ENCODE data around the gene CALML3.
"Not testable (repeated sequence)": the region's sequence is repeated elsewhere in the genome, so short reads cannot be mapped to it uniquely, and the experiment has no call there.

The CALML3 gene

DNA sequence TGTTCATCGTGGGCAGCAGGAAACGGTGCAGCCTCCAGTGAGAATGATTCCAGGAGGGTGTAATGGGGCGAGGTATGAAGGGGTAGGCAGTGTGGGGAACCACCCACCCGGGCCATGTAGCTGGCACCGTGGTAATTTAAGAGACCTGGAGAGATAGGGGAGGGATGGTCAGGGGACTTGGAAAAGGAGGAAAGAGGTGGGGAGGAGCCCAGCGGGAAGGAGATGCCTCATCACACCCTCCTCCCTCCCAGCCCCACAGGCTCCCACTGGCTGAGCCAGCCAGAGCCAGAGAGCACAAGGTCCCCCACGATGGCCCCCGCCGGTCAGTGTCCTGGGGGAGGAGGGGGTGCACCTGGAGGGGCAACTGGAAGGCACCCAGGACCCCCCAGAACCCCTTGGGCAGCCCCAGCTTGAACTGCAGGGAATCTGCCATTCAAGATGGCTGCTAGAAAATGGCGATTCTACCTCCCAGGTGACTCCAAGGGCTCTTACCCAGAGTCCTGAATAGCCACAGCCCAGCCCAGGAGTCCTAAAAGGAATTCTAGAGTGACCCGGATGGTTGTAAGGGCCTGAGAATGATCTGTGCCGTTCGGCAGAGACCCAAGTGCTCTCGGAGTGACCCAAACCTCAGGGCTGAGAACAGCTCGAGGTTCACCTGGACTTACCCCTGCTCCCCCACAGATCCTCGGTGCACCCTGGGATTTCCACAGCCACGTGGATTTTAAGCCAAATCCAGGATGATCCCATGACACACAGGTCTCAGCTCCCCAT is 28.8 kb downstream of the CALML3 start:
- no peak for DNase-seq (ENCODE audit: low read depth)

DNA sequence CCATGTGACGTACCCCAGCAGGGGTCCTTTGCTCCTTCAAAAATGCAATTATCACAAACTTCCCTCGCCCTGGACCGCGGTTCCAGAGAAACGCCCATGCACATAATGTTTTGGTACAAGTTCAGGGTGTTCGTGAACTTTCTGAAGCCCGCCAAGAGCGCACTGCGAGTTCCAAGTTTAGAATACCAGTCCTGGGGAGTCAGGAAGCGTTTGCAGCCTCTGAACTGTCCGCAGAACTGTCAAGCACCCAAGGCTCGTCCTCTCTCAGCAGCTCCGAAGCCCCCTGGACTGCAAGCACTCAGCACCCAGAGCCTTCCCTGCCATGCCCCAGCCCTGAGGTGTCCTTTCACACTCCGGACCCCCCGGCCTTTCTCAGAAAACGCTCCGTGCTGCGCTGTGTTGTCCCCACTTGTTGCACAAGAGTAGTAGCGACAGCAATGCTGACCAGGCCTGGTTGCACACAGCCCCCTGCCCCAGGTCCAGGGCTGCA is 30.3 kb downstream of the CALML3 start:
- DNase-seq (ENCODE audit: low read depth): no peak

DNA sequence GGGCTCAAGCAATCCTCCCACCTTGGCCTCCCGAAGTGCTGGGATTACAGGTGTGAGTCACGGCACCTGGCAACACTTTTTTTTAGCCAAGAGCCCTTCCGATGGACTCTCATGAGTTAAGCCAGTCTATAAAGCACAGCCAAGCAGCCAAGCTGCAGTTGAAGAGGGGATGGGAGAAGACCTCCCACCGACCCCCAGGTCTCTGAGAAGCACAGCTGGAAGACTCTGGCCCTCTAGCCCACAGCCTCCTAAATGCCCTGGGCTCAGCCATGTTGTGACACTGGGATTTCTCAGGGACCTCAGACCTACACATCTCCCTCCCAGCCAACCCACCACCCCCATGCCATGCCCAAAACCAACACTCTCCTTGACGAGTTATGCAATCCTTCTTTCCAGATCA is 31.1 kb downstream of the CALML3 start:
- DNase-seq (ENCODE audit: low read depth): no peak

DNA sequence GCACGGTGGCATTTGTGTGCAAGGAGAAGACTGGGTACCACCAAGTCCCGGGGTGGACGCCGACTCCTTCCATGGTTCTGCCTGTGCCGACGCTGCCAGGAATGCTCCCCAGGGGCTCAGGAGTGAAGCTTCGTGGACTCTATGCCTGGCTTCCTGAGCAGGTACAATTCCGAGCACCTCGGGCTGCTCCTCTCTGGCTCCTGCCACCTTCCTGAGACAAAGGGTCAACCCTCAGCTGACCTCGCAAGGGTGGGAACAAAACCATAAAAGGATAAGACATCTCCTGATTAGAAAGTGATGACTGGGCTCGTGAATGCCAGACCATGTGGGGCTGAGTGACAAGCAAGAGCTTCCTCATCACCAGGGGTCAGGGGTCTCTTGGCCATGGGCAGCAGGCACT is 31.8 kb downstream of the CALML3 start:
- DNase-seq (ENCODE audit: low read depth): no peak

DNA sequence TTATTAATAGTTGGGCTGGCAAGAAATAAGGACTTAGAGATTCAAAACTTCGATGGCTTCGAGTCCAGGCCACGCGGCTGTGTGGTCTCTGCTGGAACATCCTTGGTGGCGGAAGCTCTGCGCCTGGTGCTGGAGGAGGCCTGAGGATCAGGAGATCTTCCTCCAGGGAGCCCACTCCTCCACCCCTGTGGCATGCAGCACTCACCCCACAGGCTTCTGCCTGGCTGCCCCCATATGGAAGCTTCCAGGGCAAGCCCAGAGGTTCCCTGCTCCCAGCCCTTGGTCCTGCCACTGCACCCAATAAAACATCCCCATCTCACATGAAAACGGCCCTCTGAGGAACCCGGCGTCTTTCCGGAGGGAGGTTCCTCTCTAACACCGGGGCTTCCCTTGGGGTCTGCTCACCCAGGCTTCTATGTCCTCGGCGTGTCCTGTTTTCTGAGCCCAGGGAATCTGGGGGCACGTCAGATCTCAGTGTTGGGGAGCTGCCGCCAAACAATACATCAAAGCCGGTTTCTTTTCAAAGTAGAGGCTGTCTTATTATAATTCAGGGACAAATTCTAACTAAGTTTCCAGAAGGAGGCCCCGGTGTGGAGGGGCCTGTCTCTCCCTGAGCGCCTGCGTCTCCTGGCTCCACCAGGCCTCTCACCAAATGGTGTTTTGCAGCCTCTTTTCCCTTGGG is 32.4 kb downstream of the CALML3 start:
- DNase-seq (ENCODE audit: low read depth): no peak

DNA sequence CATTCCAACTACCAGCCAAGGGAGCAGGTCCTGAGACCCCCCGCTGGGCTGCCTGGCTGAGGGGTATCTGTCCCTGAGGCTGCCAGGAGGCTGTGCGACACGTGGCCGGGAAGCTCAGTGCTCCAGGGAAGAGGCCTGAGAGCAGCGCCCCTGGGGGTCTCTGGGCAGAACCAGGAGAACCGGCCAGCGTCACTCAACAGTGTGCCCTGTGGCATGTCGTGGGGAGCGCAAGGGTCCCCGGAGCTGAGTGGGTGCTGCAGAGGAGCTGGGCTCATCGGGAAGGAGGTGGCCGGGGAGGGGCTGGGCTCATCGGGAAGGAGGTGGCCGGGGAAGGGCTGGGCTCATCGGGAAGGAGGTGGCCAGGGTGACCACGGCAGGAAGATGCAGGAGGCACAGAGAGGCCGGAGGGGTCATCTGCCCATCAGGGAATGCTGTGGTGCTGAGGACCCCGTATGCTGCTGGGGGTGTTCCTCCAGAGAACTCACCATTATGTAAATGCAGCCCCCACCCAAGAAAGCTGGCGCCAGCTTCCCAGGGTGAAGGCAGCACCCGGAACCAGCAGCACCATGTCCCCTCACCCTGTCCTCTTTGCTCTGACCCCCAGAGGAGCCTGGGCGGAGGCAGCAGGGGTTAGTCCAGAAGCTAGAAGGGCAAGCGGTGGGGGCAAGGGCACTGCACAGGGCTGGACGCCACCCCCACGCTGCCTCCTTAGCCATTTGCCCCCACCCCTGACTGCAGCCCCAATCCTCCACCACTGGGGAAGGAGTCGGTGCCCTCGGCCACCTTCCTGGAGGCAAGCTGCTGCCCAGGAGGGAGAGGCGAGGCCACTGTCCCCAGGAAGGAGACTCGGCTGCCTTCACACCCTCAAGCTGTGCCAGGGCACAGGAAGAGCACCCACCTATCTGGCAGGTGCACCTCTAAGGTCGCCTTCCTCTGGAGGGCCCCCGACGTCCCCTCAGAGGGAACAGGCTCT is 33.3 kb downstream of the CALML3 start:
- no peak for DNase-seq (ENCODE audit: low read depth)

DNA sequence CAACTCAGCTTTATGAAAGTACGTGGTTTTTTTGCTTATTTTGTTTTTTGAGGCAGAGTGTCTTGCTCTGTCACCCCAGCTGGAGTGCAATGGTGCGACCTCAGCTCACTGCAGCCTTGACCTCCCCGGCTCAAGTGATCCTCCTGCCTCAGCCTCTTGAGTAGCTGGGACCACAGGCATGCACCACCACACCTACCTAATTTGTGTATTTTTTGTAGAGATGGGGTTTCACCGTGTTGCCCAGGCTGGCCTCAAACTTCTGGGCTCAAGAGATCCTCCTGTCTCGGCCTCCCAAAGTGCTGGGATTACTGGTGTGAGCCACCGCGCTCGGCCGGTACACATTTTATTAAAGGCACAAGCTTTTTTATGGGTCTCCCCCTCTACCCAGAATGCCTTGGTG is 34.3 kb downstream of the CALML3 start:
- DNase-seq (ENCODE audit: low read depth): not testable (repeated sequence)

DNA sequence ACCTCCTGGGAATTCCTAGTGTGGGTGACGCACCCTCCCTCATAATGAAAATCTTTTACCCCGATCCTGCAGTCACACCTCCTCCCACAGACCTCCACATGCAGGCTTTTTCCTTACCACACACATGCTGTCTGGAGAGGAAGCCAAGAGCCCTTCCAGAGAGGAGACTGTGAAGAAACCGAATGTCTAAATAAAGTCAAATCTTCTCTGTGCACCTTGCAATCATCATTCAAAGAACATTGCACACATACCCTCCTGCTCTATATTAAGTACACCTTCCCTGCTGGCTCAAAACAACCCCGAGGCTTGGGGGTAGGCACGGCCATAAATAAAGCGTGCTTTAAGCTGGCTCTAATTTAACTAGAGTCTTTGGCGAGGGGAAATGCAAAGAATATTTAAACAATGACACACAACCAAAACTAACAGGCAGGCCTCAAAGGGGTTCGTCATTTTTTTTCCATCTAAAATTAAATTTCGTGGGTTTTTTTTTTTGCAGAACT is 34.9 kb downstream of the CALML3 start:
- no peak for DNase-seq (ENCODE audit: low read depth)

DNA sequence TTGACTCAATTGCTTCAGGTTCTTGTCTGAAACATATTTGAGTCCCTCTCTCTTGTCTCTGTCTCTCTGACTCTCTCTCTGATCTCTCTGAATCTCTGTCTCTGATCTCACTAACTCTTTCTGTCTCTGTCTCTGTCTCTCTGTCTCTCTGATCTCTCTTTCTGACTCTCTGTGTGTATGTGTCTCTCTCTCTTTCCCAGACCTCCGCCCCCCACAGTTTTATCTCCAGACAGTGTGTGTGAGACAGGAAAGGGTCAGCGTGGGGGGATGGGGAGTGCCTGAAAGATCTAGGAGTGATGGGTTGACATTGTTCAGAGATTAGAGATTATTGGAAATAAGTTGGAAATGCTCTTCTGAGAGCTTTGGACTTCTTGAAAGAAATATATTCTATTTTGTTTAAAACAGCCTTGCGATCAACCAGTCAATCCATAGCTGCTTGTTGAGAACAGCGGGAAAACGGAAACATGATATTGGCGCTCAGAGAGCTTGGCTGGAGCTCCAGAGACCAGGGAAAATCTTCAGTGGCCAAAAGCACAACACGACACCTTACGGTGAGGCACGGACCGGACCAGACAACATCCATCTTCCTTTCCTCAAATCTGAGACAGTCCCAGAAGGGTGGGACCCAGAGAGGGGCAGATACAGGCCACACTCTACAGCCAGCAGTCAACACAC is 35.5 kb downstream of the CALML3 start:
- no peak for DNase-seq (ENCODE audit: low read depth)

DNA sequence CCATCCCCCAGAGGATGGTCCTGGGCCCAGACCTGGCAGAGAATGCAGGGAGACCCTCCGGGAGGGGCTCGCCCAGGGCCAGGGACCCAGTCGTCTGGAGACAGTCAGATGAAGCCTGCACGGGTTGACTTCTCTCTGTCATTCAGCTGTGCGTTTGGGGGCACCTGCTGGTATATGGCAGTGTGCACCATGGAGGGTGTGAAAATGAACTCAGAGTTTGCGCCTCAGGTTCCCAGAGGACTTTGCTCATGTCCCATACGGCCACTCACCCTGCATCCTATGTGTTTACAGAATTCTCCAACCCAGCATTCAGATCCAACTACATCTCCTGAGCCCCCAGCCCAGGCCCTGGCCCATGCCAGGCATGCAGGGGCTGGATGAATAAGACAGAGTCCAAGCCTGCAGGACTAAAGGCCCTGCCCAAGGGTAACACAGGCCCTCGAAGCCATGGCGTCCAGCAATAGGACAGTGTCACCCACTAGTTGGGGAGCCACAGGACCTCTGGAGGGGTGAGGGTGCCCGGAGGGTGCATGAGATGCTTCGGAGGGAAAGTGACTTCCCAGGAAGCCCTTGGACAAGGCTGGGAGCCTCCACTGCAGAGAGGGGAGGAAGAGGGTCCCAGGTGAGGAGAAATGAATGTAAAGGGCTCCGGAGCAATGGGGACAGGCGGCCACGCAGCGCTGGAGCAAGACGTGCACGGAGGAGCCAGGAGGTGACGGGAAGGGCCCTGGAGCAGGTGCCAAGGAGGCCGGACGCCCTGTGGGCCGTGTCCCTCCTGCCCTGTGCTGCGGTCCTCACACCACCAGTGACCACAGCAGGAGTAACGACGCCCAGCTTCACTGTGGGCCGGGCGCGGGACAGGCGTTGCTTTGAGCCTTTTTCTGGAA is 36.3 kb downstream of the CALML3 start:
- DNase-seq (ENCODE audit: low read depth): no peak

DNA sequence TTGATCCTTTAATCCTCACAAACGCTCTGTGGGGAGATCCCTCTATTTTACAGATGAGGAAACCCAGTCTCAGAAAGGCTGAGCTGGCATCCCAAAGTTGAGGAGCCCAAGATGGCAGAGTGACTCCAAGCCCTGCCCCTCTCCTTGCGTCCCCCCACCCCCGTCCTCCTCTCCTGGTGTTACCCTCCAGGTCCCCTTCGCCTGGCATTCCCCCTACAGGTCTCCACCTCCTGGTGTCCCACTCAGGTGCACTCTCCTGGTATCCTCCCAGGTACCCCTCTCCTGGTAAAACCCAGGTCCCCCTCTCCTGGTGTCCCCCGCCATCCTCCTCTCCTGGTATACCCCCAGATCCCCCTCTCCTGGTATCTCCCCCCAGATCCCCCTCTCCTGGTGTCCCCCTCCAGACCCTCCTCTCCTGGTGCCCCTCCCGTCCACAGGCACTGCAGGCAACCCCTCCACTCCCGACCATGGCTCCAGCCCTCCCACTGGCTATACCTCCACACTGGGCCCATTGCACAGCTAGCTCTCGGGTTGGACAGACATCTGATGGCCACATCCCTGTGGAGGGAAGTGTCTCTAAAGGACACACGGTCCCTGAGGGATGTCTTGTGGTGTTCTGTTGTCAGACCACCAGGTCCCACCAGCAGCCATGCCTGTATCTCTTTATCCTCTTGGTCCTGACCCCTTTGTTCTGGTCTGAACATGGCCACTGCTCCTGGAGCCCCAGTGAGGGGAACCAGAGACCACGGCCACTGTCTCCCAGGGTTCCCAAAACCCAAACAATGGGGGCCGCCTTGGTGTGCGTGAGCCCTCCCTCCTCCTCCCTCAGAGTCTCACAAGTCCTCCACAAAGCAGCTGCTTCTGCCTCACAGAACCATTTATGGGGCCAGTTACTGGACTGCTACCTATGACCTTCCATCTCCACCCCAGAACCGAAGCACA is 37.2 kb downstream of the CALML3 start:
- no peak for DNase-seq (ENCODE audit: low read depth)

DNA sequence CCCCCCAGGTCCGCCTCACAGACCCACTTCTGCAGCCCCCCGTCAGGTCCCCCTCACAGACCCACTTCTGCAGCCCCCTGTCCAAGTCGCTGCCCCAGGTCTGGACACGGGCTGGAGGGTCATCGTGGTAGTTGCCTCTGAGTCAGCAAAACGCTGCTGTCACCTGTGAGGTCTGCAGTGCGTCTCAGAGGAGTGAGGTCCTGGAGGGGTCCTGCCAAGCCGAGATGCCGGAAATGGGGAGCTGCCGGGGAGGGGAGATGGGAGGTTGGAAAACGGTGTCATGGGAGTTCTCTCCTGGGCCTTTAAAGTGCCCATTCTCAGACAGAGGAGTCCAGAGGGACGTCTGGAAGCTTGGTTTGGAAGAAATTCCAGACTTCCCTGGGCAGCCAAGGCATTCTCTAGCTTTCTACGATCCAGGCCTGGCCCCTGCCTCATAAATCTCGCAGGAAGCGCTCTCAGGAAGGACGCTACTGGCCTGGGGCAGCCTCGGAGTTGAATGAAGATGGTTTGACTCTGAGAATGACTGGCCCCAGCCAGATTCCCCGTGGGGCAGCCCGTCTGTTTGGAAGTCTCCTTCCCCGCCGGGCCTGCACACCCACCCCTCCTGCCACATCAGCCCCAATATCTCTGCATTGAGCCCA is 38.7 kb downstream of the CALML3 start:
- DNase-seq (ENCODE audit: low read depth): no peak

DNA sequence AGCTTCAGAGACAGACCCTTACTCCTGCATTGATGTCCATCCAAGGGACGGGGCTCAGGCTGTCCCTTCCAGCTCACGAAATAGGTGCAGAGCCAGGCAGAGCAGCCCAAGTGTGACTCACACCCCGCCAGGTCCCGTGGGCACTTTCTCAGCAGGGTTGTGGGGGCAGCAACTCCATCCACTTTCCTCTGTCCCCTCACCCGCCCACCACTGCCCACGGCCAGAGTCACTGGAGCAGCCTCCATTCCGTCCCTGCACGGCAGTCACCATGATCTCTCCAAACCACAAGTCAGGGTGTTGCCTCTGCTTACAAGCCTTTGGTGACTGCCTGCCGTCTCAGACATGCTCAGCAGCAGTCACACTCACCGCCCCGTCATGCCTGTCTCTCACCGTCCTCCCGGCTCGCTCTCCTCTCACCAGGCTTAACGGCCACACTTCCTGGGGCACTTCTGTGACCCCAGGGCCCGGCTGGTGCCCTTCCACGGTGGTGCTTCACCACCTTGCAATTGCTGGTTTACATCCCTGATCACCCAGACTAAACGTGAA is 39.3 kb downstream of the CALML3 start:
- DNase-seq (ENCODE audit: low read depth): peak; percentile 31

DNA sequence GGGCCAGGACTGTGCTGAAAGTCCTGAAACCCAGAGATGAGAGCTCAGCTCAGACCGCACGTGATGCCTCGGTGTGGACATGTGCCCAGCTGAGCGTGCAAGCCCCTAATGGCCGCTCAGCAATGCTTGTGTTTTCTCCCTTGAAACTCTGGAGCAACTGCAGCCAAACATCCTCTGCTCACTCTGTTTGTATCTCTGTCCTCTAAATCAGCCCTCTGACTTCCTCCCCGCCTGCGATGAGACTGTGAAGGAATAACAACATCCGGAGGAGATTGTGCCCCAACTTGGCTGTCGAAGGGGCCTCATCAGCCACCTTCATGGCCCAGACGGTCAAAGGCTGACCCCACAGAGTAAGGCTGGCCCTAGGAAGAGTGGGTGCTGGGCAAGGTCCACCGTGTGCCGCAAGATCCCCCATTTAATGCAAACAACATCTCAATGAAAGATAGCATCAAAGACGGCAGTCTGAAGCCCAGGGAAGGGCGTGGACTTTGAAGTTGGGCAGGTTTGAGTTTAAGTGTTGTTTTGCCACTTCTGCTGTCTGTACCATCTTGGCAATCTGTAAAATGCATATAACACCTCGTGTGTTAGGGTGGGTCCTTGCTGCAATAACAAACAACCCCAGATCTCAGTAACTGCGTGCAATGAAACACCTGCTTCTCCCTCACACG is 39.9 kb downstream of the CALML3 start:
- DNase-seq (ENCODE audit: low read depth): no peak

DNA sequence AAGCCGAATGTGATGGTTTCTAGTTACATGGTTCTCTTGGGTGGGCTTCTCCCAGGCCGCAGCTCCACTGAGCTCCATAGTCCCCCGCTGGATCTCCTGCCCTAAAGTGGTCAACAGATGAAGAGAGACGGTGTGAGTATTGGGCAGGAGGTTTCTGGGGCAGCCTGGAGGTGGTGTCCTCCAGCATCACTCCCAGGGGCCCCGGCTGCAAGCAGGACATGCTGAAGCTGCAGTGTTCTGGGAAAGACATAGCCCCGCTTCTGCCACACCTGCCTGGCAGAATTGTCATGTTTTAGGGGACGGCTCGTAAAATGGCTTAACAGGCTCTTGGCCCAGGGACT is 40.4 kb downstream of the CALML3 start:
- DNase-seq (ENCODE audit: low read depth): no peak

DNA sequence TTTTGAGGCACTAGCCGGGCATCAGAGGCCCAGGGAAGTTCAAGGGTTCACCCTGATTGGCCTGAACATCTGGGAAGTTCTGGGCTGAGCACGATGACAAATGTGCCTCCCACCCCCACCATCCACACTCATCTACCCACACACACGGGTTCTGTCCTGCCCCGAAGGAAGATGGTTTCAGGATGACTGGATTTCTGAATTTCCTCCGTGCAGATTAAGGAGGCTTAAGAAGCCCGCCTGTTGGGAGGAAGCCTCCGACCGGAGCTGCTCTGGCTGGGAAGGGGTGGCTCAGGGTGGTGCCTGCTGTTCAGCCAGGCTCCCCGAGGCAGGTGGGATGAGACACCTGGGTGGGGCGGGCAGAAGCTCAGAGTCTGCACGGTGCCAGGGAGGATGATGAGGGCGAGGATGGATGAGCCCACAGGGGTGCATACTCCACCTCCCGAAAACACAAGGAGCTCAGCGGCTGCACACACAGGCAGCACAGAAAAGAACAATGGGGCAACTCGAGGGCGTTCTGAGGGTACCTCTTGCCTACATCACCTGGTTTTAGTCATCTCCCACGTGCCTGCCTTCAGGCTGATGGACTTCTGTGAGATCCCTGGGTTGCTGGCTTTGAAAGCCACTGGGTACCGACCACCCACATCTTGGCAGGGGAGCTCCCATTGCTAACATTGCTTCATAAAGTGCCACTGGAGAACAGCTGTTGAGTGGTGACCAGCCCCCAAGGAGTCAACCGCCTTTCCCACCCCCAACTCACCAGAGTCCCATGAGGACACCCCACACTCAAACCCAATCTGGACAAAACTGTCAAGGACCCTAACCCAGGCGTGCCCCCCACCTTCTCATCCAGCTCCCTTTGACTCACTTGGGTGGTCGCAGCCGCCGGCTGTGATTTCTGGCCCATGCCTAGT is 41.2 kb downstream of the CALML3 start:
- DNase-seq (ENCODE audit: low read depth): no peak

DNA sequence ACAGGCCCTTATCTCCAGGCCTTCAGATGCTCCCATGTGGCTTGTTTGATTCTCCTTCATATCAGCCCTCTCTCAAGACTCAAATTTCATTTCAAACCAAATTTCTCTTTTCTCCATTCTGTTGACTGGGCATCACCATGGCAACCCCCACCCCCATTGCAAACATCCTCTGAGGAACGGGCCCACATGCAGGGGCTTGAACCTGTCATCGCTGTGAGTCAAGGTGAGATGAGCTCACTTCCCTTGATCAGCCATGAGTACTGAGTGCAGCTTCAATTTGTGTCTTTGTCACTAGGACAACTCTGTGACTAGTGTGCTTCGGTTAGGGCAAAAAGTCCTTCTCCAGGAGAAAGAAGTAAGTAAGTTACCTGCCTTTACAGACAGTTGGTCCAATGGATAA is 41.9 kb downstream of the CALML3 start:
- peak; percentile 38 for DNase-seq (ENCODE audit: low read depth)
